DMS53 treated with DMSO at 0.1 percent for 48 hours (cell line): Measurements from ENCODE around the gene FNBP1.
"Not testable (repeated sequence)": the region's sequence is repeated elsewhere in the genome, so short reads cannot be mapped to it uniquely, and the experiment has no call there.

Source experiments
- DNase-seq: peaks from one replicate; lab custom pipeline; 2025; ENCODE audit not compliant: unreplicated experiment; lab: John Stamatoyannopoulos, UW

Gene FNBP1

DNA sequence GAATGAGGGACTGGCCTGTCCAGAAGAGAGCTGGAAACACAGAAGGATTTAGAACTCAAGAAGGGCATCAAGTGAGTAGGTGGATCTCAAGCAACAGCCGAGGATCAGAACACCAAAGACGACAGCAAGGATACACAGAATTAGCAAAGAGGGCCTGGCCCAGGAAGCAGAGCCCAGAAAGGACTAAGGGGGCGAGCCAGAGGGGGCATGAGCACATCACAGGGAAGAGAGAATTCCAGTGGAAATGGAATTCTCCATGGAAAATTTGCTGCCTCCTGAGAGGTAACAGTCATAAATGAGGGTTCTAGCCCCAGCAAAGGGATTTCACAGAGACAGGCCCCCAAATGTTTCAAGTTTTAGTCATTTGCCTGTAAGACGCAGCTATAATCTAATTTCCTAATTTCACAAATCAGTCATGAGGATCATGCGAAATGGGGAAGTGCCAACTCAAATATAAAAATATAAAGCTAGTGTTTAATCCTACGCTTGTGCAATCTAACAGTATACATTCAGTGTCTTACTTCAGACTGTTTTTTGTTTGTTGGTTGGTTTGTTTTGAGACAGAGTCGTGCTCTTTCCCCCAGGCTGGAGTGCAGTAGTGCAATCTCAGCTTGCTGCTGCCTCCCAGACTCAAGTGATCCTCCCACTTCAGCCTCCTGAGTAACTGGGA is 46.7 kb downstream of the FNBP1 start:
- no peak for DNase-seq

DNA sequence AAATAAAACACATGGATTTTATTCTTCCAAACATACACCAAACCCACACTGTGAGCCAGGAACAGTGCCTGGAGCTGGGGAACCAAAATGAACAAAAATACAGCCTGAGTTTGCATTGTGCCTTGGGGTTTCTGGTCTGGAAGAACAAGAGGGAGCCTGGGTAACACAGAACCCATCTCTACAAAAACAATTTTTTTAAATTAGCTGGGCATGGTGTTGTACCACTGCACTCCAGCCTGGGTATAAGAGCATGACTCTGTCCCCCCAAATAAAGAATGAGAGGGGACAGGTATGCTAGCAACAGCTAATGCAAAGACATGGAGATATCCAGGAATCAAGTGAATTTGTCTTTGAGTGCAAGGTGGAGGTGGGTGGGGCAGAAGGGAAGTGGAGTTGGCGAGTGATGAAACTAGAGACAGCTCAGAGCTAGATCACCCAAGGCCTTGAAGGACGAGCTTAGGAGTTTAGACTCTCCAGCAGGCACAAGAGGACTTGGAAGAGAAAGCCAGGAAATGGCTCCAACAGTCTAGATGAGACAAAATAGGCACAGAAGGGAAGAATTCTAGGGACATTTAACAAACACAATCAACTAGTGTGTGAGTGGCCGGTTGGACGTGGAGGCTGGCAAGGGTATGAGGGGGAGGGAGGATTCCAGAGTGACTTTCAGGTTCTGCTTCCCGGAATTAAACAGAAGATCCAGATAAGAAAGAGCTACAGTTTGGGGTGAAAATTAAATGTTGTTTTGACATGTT is 47.4 kb downstream of the FNBP1 start:
- no peak for DNase-seq

DNA sequence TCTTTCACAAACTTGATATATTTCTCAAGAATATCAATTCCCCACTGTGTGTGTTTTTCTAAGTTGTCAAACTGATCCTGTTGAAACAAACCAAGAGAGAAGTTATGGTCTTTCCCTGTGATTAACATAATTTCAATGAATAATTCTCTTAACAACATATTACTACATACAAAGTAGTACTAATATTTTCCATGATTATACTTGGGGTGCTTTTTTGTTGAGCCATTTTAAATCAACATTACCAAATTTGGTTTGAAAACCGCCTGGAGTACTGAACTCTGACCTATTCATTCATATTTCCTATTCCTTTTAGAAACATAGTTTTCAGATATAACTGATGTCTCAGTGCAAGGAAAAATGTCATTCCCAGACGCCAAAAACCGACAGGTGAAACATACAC is 48.1 kb downstream of the FNBP1 start:
- DNase-seq, result no peak

DNA sequence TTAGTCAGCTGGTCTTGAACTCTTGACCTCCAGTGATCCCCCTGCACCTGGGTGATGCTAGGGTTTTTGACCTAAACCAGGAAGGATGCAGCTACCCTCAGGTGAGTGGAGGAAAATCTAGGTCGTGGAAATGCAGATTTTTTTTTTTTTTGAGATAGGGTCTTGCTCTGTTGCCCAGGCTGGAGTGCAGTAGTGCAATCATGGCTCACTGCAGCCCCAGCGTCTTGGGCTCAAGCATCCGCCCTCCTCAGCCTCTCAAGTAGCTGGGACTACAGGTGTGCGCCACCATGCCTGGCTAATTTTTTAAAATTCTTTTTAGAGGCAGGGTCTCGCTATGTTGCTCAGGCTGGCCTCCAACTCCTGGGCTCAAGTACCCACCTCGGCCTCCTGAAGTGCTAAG is 51.9 kb downstream of the FNBP1 start:
- not testable (repeated sequence) for DNase-seq

DNA sequence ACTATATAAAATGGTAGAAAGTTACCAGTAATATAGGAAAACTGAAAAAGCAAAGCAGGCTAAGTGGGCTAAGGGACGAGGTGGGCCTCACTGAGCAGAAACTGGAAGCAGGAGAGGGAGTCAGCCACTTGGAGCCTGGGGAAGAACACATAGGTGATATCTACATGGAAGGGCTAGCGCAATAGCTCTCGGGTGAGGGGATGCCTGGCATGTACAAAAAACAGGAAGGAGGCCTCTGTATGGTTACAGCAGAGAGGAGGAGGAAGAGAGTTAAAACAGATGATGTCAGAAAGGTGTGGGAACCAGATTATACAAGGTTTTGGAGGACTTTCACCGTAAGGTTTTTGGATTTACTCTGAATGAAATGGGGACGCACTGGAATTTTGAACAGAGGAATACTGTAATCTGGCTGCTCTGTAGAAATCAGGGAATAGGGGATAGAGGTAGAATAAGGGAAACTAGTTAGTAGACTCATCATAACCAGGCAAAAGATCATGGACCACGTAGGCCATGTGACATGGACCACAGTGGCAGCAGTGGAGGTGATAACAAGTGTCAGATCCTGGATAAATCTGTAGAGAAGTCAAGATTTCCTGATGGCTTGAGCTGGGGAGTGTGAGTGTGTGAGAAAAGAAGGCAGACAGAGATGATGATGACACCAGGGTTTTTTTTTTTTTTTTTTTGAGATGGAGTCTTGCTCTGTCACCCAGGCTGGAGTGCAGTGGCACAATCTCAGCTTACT is 52.5 kb downstream of the FNBP1 start:
- no peak for DNase-seq

DNA sequence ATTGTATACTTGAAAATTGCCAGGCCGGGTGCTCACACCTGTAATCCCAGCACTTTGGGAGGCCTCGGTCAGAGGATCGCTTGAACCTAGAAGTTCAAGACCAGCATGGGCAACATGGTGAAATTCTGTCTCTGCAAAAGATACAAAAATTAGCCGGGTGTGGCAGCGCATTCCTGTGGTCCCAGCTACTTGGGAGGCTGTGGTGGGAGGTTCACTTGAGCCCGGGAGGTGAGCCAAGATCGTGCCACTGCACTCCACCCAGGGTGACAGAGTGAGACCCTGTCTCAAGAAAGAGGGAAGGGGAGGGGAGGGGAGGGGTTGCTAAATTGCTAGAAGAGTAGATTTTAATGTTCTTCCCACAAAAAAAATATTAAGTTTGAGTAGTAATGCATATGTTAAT is 53.2 kb downstream of the FNBP1 start:
- DNase-seq, result no peak

DNA sequence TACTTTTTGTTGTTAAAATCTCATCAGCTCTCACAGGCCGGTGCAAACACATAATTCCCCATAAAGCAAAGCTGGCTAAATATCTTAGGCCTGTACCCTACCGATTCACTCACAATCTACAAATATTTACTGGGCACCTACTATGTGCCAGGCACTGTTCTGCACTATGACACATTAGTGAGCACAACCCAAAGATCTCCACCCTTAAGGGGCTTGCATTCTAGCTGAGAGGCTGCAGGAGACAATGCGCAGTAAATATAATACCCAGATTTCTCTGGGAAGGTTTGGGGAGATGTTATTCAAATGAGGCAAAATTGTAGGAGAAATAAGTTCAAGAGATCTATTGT is 53.7 kb downstream of the FNBP1 start:
- DNase-seq, result no peak

DNA sequence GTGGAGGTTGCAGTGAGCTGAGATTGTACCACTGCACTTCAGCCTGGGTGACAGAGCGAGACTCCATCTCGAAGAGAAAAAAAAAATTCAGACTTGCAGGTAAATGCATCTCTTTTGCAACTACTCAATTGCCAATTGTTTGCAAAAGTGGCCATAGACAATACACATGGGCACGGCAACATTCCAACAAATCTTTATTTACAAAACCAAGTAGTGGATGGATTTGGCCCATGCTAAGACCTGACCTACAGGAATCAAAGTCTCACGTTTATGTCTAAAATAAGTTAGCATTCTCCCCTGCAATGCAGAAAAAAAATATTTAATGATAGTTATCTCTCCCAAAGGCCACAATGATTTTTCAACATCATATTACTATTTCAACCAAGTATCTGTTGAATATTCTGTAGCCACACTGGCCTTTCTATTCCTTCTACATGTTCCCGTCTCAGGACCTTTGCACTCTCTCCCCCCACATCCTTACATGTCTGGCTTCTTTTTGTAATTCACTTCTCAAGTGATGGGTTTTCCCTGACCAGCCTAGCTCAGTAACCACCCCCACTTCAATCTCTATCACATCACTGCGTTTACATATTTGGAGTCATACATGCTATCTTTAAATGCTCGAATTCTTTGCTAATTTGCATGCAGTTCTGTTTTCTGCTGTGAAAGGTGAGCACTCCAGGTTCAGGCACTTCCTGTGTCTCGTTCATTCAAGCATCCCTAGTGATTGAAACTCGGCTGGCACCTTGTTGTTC is 54.2 kb downstream of the FNBP1 start:
- DNase-seq, result no peak

DNA sequence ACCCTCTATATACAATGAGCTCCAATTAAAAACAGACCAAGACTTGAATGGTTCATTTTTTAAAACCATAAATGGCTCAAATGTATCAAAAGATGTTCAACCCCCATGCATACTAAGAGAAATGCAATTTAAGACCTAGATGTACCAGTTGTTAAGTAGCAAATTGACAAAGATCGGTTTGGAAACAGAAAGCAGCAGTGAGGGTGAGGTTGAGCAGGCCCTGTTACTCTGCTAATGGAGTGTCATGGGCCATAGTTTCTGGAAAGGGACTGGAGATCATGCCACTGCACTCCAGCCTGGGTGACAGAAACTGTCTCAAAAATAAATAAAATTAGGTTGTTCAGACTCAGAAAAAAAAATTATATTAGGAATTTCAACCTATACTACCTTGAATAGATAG is 55.0 kb downstream of the FNBP1 start:
- DNase-seq, result no peak

DNA sequence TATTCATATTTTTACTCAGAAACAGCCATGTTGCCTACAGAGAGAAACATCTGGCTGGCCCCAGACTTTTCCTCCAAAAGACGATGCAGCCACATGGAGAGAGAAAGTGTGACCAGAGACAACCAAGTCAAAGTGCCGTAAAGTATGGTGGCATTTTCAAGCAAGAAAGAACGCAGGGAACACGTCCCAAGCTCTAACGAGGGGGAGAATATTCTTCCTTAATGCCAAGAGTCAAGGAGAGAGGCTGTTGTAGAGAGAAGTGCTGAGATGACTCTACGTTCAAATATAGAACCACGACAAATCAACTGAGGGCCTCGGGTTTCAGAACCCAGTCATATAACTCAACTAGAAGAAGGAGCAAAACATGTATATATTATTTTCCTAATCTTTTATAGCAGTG is 55.9 kb downstream of the FNBP1 start:
- no peak for DNase-seq

DNA sequence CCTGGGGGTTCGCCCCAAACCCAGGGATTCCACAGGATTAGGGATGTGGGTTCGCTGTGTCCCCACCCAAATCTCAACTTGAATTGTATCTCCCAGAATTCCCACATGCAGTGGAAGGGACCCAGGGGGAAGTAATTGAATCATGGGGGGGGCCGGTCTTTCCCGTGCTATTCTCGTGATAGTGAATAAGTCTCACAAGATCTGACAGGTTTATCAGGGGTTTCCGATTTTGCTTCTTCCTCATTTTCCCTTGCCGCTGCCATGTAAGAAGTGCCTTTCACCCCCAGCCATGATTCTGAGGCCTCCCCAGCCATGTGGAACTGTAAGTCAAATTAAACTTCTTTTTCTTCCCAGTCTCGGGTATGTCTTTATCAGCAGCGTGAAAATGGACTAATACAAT is 58.4 kb downstream of the FNBP1 start:
- not testable (repeated sequence) for DNase-seq

DNA sequence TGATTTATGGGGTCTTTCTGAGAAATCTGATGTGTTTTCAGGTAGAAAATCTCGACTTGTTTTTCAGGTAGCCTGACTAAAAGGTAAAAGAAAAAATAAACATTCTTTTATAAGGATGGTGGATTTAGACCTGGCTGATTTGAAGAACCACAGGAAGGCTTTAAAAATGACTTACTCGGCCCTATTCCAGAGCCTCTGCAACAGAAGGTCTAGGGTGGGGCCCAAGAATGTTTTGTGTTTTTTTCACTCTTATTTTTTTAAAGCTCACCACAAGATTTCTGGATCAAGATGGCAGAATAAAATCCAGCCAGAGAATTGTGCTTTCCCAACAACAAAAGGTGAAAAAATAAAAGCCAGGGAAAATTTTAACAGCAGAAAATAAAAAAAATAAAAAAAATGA is 59.1 kb downstream of the FNBP1 start:
- no peak for DNase-seq

DNA sequence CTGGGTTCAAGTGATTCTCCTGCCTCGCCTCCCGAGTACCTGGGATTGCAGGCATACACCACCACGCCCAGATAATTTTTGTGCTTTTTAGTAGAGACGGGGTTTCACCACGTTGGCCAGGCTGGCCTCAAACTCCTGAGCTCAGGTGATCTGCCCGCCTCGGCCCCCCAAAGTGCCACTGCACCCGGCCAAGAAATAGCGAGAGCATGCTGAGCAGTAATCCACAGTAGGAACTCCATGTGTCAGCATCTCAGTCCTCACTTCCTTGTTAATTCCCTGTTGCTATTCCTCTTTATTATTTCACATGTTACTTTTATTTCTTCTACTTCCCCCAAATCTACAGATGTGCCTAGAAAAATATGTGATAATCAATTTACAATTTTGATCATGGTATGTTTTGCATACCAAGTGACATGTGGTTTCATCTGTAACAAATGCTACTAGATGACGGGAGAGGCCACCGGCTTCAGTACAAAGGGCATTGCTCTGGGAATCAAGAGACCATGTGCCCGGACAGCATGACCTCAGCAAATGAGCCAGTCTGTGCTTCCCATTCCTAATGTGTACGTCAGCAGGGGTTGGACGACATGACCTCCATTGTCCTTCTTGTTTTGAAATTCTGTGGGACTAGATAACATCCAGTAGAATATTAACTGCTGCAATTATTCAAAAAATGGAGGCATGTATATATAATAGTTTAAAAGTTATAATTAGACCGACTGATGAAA is 61.6 kb downstream of the FNBP1 start:
- DNase-seq, result no peak

DNA sequence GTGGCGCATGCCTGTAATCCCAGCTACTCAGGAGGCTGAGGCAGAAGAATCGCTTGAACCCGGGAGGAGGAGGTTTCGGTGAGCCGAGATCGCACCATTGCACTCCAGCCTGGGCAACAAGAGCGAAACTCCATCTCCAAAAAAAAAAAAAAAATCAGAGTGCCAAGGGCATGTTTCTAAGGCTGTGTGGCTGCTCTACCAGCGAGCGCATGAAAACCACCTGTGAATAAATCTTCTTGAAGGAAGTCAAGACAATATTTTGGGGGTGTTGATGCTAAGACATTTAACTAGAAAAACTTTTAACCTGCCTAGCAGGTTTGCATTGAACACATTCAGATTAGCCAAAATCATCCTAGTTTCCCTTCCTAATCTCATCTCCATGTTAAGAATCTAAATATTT is 62.8 kb downstream of the FNBP1 start:
- not testable (repeated sequence) for DNase-seq

DNA sequence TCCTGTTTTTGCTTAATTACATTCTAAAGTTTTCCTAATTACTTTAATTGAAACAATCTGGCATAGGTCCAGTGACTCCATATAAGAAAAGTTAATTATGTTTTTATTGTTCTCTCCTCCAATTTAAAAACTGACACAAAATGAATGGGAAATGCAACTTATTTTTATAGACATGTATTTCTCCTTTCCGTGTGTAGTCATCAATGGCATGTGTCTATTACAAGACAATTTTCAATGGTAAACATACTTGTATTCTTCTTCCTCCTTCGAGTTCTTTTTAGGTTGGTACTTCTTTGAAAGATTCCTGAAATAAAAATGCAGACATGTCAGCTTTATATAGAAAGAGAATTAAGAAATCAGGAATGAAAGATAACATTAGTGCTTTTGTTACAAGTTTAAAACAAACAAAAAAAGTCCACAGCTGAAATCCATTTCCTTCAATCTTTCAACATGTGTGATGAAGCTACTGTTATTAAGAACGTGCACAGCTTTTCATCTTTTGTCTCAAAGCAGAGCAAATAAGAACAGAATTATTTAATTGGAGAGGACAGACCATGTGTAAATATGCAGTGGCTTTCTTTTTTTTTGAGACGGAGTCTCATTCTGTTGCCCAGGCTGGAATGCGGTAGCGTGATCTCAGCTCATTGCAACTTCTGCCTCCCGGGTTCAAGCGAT is 63.8 kb downstream of the FNBP1 start:
- DNase-seq, result no peak

DNA sequence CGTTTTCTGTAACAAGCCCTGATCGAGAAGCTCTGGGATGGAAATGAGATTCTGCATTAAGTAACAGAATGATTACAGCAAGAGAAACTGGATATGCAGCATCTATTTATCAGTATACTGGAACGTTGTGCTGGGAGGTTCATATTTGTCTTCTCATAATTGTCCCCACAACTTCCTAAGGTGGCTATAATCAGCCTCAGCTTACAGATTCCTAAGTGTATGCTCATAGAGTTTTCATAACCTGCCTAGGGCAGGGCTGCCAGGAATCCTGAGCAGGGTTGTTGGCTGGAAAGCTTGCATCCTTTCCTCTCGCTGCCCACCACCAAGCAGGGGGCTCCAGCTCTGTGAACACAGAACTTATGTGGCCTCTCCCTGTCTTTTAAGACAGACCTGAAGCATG is 70.2 kb downstream of the FNBP1 start:
- no peak for DNase-seq

DNA sequence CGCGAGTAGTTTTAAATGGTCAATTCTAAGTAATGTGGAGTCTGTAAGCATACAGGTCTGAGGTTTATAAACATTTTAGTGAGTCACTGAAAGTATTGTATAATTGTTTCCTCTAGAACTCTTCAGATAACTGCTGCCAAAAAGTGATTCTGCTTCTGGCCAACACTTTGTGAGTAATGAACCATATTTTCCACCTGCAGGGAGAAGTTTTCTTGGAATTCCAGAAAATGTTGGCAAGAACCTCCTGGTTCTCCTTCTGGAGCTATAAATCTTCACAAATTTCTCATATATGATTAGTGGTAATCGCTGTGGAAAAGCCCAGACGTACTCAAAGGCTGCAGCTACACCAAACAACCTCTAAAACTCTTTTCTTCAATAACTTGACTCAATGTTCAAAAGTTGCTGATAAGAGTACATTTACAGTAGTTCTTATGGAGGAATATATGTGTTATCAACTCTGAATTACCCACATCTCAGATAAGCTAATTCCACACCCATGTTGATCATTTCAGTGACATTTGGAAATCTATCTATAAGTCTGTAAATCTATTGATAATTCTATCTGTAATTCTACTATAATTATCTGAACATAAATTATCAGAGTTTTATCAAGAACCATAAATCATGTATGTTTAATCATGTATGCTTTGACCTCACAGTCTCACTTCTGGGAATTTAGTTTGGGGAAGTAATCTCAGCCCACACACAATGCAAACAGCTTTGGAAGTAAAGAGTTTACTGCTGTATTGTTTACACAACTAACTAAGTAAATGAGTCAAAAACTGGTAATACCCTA is 74.1 kb downstream of the FNBP1 start:
- DNase-seq, result no peak

DNA sequence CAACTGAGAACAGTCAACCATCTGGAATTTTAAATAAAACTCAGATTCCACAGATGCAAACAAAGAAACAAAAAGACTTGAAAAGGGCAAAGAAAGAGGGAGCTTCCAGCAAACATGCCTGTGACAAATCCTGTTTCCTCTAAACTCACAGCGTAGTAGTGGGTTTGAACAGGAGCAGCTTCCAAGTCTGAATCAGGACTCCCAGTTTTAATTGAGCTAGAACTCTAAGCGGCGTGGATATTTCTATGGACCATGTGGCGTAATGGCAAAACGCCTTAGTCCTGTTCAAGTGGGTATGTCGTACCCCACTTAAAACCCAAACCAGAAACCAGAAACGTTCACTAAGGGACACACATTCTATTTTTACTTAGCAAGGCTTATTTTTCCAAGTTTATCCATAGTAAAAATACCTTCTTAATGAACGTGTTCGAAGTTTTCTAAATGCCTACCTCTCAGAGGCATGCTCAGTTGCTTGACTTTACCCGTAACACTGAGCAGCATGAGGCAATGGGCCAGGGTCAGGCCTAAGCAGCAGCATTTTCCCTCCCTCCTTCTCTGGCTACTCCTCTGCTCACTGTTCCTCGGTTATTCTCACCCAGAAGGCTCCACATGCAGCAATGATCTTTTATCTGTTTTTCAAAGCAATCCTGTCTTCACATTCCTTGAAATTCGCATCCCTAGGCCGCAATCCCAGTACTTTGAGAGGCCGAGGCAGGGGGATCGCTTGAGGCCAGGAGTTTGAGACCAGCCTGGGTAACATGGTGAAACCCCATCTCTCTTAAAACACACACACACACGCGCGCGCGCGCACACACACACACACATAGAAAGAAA is 77.9 kb downstream of the FNBP1 start:
- no peak for DNase-seq
